ENCODE results near the gene GALNTL6.

GALNTL6 gene

DNA sequence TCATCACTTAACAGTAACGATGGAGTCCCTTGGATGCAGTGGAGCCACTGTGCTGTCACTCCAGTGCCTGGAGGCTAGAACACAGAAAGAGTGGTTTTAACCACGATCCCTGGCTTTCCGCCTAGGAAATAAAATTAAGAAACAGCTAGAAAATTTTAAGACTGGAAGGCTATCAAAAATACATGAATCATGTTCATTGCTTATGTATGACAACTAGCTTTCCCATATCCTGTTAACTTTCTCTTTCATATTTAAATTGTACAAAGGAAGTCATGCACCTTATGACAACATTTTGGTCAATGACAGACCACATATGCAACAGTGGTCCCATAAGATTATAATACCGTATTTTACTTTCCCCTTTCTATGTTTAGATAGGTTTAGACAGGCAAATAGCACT is 115.1 kb downstream of the GALNTL6 start:
- TF ChIP-seq PAX5 (IDR thresholded peaks at IDR 0.05; ENCODE audit: insufficient read depth, low read length, severe bottlenecking), result no peak
- no peak for TF ChIP-seq POU2F2 (IDR thresholded peaks at IDR 0.05; ENCODE audit: low read depth, low read length)
- TF ChIP-seq SPI1 (IDR thresholded peaks at IDR 0.05; ENCODE audit: low read depth, low read length), result no peak
- no peak for TF ChIP-seq POLR2A (IDR thresholded peaks at IDR 0.05; ENCODE audit: low read depth, low read length)
- no peak for TF ChIP-seq TAF1 (IDR thresholded peaks at IDR 0.05; ENCODE audit: low read depth, low read length)
- no peak for TF ChIP-seq POLR2AphosphoS5 (IDR thresholded peaks at IDR 0.05; ENCODE audit: low read depth, low read length)
- FAIRE-seq (no peak), DNase-seq (ENCODE audit: insufficient read length, low spot score) (no peak)

DNA sequence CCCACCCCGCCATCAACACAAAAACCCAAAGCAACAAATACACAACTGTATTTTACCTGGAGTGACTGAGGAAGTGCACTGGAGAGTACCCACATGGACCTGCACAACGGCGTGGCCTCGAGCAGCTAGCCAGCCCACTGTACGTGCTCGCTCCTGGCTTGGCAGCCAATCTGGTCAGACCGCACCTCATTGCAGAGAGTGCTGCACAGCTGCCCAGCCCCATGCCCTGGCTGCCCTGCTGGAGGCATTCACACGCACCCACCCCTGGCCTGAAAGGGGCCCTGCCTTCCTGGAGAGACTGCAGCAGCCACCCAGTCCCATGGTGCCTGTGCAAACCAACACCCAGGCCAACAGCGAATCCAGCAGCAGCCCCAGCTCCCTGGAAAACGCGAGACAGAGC is 116.3 kb downstream of the GALNTL6 start:
- FAIRE-seq, result no peak
- no peak for TF ChIP-seq POLR2A (IDR thresholded peaks at IDR 0.05; ENCODE audit: low read depth, low read length)
- TF ChIP-seq POU2F2 (IDR thresholded peaks at IDR 0.05; ENCODE audit: low read depth, low read length), result no peak
- no peak for TF ChIP-seq PAX5 (IDR thresholded peaks at IDR 0.05; ENCODE audit: insufficient read depth, low read length, severe bottlenecking)
- no peak for TF ChIP-seq SPI1 (IDR thresholded peaks at IDR 0.05; ENCODE audit: low read depth, low read length)
- TF ChIP-seq POLR2AphosphoS5 (IDR thresholded peaks at IDR 0.05; ENCODE audit: low read depth, low read length), result no peak
- no peak for TF ChIP-seq TAF1 (IDR thresholded peaks at IDR 0.05; ENCODE audit: low read depth, low read length)

GRCh38 chr4:171929907-171930306 is 116.7 kb downstream of the GALNTL6 start:
- no peak for FAIRE-seq
- no peak for DNase-seq (ENCODE audit: insufficient read length, low spot score)
- no peak for TF ChIP-seq POLR2AphosphoS5 (IDR thresholded peaks at IDR 0.05; ENCODE audit: low read depth, low read length)
- TF ChIP-seq PAX5 (IDR thresholded peaks at IDR 0.05; ENCODE audit: insufficient read depth, low read length, severe bottlenecking), result no peak

More for the DNA sequence above, 116.3 kb downstream of the GALNTL6 start:
- DNase-seq (ENCODE audit: insufficient read length, low spot score), result no peak

DNA sequence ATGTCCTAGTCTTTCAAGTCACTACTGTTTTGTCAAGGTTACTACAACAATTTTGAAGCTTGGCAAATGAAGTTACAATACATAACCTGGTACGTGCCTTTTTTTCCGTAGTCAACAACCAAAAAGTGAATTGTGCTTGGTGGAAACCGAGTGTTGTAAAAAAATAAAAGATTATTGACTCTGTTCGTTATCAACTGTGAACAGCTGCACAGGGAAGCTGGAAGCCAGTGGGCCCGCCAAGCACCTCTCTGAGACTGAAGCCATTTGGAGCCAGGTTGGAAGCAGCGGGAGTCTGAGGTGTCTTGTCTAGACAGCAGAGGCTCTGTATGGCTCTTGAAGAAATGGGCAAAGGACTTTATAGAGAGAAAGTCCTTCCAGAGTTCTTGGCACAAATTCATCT is 119.0 kb downstream of the GALNTL6 start:
- DNase-seq (ENCODE audit: insufficient read length, low spot score) (no peak), FAIRE-seq (no peak)
- TF ChIP-seq TAF1 (IDR thresholded peaks at IDR 0.05; ENCODE audit: low read depth, low read length), result no peak
- no peak for TF ChIP-seq SPI1 (IDR thresholded peaks at IDR 0.05; ENCODE audit: low read depth, low read length)
- no peak for TF ChIP-seq POU2F2 (IDR thresholded peaks at IDR 0.05; ENCODE audit: low read depth, low read length)
- TF ChIP-seq PAX5 (IDR thresholded peaks at IDR 0.05; ENCODE audit: insufficient read depth, low read length, severe bottlenecking), result no peak
- no peak for TF ChIP-seq POLR2A (IDR thresholded peaks at IDR 0.05; ENCODE audit: low read depth, low read length)
- no peak for TF ChIP-seq POLR2AphosphoS5 (IDR thresholded peaks at IDR 0.05; ENCODE audit: low read depth, low read length)

DNA sequence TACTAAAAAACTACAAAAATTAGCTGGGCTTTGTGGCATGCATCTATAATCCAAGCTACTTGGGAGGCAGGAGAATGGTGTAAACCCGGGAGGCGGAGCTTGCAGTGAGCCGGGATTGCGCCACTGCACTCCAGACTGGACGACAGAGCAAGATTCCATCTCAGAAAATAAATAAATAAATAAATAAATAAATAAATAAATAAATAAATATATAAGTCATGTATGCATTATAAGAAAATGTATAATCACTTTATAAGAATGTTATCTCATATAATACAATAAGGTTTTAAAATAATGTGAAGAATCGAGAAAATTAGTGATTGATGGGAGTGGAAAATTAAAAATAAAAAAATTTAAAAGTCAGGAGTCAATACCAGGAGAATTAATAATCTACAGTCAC is 127.5 kb downstream of the GALNTL6 start:
- no peak for FAIRE-seq
- TF ChIP-seq POLR2A (IDR thresholded peaks at IDR 0.05; ENCODE audit: low read depth, low read length), result no peak
- TF ChIP-seq SPI1 (IDR thresholded peaks at IDR 0.05; ENCODE audit: low read depth, low read length), result no peak
- no peak for TF ChIP-seq POU2F2 (IDR thresholded peaks at IDR 0.05; ENCODE audit: low read depth, low read length)
- TF ChIP-seq PAX5 (IDR thresholded peaks at IDR 0.05; ENCODE audit: insufficient read depth, low read length, severe bottlenecking), result no peak
- no peak for TF ChIP-seq POLR2AphosphoS5 (IDR thresholded peaks at IDR 0.05; ENCODE audit: low read depth, low read length)
- no peak for TF ChIP-seq TAF1 (IDR thresholded peaks at IDR 0.05; ENCODE audit: low read depth, low read length)

DNA sequence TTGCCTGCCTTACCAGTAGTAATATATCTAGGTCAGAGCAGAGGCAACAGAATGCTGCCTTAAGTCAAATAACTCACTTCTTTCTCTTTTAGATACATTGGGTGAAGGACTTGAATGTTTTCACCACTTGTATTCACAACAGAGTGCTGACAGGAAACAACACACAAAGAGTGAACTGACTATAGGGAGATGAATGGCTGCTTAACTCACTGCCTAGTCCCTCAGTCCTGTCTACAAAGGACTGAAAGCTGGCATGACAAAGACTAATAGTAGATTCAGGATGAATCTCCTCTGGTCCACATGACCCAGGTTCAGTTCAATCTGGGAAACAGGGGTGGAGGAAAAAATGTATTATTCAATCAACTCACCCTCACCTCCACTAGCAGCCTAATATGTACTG is 134.2 kb downstream of the GALNTL6 start:
- DNase-seq (ENCODE audit: insufficient read length, low spot score) (no peak), FAIRE-seq (no peak)
- TF ChIP-seq POU2F2 (IDR thresholded peaks at IDR 0.05; ENCODE audit: low read depth, low read length) (no peak), POLR2AphosphoS5 (IDR thresholded peaks at IDR 0.05; ENCODE audit: low read depth, low read length) (no peak), SPI1 (IDR thresholded peaks at IDR 0.05; ENCODE audit: low read depth, low read length) (no peak), PAX5 (IDR thresholded peaks at IDR 0.05; ENCODE audit: insufficient read depth, low read length, severe bottlenecking) (no peak), POLR2A (IDR thresholded peaks at IDR 0.05; ENCODE audit: low read depth, low read length) (no peak), TAF1 (IDR thresholded peaks at IDR 0.05; ENCODE audit: low read depth, low read length) (no peak)

More for the DNA sequence above, 127.5 kb downstream of the GALNTL6 start:
- no peak for DNase-seq (ENCODE audit: insufficient read length, low spot score)

GRCh38 chr4:171948038-171948437 is 134.8 kb downstream of the GALNTL6 start:
- TF ChIP-seq POLR2AphosphoS5 (IDR thresholded peaks at IDR 0.05; ENCODE audit: low read depth, low read length) (no peak), POLR2A (IDR thresholded peaks at IDR 0.05; ENCODE audit: low read depth, low read length) (no peak), TAF1 (IDR thresholded peaks at IDR 0.05; ENCODE audit: low read depth, low read length) (no peak), PAX5 (IDR thresholded peaks at IDR 0.05; ENCODE audit: insufficient read depth, low read length, severe bottlenecking) (no peak), POU2F2 (IDR thresholded peaks at IDR 0.05; ENCODE audit: low read depth, low read length) (no peak), SPI1 (IDR thresholded peaks at IDR 0.05; ENCODE audit: low read depth, low read length) (no peak)
- FAIRE-seq, result no peak

GRCh38 chr4:171954650-171955049 is 141.4 kb downstream of the GALNTL6 start:
- DNase-seq (ENCODE audit: insufficient read length, low spot score), result no peak
- no peak for FAIRE-seq
- TF ChIP-seq TAF1 (IDR thresholded peaks at IDR 0.05; ENCODE audit: low read depth, low read length) (no peak), POU2F2 (IDR thresholded peaks at IDR 0.05; ENCODE audit: low read depth, low read length) (no peak), PAX5 (IDR thresholded peaks at IDR 0.05; ENCODE audit: insufficient read depth, low read length, severe bottlenecking) (no peak), SPI1 (IDR thresholded peaks at IDR 0.05; ENCODE audit: low read depth, low read length) (no peak), POLR2A (IDR thresholded peaks at IDR 0.05; ENCODE audit: low read depth, low read length) (no peak), POLR2AphosphoS5 (IDR thresholded peaks at IDR 0.05; ENCODE audit: low read depth, low read length) (no peak)

More at GRCh38 chr4:171948038-171948437, 134.8 kb downstream of the GALNTL6 start:
- DNase-seq (ENCODE audit: insufficient read length, low spot score), result no peak

DNA sequence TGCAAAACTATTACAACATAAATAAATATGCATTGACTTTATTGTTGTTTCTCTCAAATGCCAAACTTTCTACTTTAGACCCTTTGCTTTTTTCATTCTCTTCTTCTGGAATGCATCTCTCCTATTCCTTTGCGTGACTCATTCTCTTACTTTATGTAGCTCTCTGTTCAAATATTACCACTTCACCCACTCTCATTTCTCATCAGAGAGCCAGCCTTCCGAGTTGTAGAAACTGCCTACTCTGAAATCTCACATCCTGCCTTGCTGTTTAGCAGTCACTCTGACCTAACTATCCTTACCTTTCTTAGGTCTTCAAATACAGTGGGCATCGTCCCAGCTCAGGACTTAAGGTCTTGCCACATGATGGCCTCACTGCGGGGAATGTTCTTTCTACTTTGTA is 143.5 kb downstream of the GALNTL6 start:
- DNase-seq (ENCODE audit: insufficient read length, low spot score), result no peak
- TF ChIP-seq POLR2A (IDR thresholded peaks at IDR 0.05; ENCODE audit: low read depth, low read length), result no peak
- TF ChIP-seq POU2F2 (IDR thresholded peaks at IDR 0.05; ENCODE audit: low read depth, low read length), result no peak
- TF ChIP-seq PAX5 (IDR thresholded peaks at IDR 0.05; ENCODE audit: insufficient read depth, low read length, severe bottlenecking), result no peak
- TF ChIP-seq TAF1 (IDR thresholded peaks at IDR 0.05; ENCODE audit: low read depth, low read length), result no peak
- TF ChIP-seq SPI1 (IDR thresholded peaks at IDR 0.05; ENCODE audit: low read depth, low read length), result no peak
- TF ChIP-seq POLR2AphosphoS5 (IDR thresholded peaks at IDR 0.05; ENCODE audit: low read depth, low read length), result no peak
- no peak for FAIRE-seq

DNA sequence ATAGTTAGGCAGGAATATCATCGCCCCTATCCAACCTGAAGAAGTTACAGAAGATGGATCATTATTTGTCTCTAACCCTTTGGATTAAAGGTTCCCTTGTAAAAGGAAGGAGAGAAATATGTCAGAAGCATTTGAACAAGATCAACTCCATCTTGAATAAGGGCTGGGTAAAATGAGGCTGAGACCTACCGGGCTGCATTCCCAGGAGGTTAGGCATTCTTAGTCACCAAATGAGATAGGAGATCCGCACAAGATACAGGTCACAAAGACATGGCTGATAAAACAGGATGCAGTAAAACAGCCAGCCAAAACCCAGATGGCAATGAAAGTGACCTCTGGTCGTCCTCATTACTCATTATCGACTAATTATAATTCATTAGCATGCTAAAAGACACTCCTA is 148.9 kb downstream of the GALNTL6 start:
- no peak for FAIRE-seq
- no peak for DNase-seq (ENCODE audit: insufficient read length, low spot score)
- TF ChIP-seq POLR2AphosphoS5 (IDR thresholded peaks at IDR 0.05; ENCODE audit: low read depth, low read length) (no peak), SPI1 (IDR thresholded peaks at IDR 0.05; ENCODE audit: low read depth, low read length) (no peak), PAX5 (IDR thresholded peaks at IDR 0.05; ENCODE audit: insufficient read depth, low read length, severe bottlenecking) (no peak), POLR2A (IDR thresholded peaks at IDR 0.05; ENCODE audit: low read depth, low read length) (no peak), TAF1 (IDR thresholded peaks at IDR 0.05; ENCODE audit: low read depth, low read length) (no peak), POU2F2 (IDR thresholded peaks at IDR 0.05; ENCODE audit: low read depth, low read length) (no peak)
